ENCODE data around the gene THUMPD3. TPM values are rescaled to one million over a fixed set of nuclear protein-coding genes. Genes with fewer than 3 reads are reported as not detected.
A peak's percentile ranks its signal among the peaks of the same experiment; 100 is the strongest.

Gene THUMPD3
- total RNA-seq, 2 experiments from 2014 or later = 59.6 to 74.3 TPM

DNA sequence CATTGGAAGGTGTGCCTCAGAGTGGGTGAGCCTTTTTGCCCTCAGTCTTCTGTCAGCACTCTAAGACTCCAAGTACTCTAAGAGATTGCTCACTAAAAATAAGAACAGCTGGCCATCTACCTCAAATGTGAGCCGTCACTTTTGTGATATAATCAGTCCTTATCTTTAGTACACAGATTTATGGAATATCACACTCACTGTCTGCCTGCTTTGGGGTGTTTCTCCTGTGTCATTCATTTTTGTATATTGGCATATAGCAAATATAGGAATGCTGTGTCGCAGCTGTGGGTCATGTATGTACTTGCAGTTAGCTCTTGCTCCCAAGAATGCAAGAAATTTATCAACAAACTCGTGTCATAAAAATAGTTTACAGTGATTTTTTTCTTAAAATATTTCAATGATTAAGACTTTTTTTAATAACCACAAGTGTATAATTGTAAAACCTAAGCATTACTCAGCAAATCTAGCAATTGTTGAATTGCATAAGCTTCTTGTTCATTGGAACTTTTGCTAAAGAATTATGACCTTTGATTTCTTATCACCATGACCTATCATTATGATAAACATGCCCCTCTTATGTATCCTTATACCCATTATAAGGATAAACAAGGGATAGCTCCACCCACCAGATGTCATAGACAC is 53.4 kb downstream of the THUMPD3 start:
- DNase-seq (no peak), ATAC-seq (peak; percentile 63)
- Mint-ChIP-seq H3K4me1 (peaks cover 58% of the 10 kb centered on the region), H3K4me3 (no peak overlapping the region), H3K36me3 (ENCODE audit: low read depth) (peaks cover 22% of the 10 kb centered on the region), H3K27me3 (no peaks in the 10 kb centered on the region), H3K27ac (peak overlapping the region; percentile 44), H3K9me3 (ENCODE audit: low read depth) (no peaks in the 10 kb centered on the region)
- POLR2A ChIA-PET = interaction anchor here (0.8 to 1.6 kb wide), 4 partner anchors 15 to 20 kb away, joined by 3 to 5 read pairs (median 4); partner anchors contain the start of gene SETD5
- intact Hi-C loops (cut with DNase I, micrococcal nuclease) = no loop called here
- CTCF ChIA-PET = interaction anchor here (0.8 to 0.9 kb wide), 3 partner anchors 8 to 17 kb away, joined by 3 to 5 read pairs (median 4); no protein-coding TSS in a partner anchor

DNA sequence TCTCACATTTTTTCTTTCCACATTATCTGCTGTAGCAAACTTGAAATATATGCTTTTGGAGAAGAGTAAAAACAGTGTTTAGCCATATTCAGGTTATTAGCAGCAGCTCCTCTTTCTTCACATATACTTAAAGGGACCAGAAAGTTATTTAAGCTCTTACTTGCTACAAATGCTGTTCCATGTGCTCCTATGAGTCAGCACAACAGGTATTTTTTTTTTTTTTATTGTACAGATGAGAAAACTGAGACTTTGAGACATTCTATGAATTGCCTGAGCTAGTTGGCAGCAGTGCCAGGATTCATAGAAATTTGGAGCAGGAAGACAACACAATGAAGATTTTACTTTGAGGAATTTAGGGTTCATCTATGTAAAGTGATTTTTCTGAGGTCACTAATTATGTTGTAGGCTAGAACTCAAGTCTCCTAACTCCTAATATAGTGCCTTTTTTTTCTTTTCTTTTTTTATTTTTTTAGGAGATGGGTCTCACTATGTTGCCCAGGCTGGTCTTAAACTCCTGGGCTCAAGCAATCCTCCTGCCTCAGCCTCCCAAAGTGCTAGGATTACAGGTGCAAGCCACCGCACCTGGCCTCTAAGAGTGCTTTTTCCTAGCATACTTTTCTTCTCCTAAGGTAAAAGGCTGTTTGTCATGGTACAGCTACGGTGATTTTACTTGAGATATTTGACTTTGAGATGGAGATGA is 58.1 kb downstream of the THUMPD3 start:
- Mint-ChIP-seq H3K4me1 (peaks cover 55% of the 10 kb centered on the region), H3K36me3 (ENCODE audit: low read depth) (peaks cover 20% of the 10 kb centered on the region)

DNA sequence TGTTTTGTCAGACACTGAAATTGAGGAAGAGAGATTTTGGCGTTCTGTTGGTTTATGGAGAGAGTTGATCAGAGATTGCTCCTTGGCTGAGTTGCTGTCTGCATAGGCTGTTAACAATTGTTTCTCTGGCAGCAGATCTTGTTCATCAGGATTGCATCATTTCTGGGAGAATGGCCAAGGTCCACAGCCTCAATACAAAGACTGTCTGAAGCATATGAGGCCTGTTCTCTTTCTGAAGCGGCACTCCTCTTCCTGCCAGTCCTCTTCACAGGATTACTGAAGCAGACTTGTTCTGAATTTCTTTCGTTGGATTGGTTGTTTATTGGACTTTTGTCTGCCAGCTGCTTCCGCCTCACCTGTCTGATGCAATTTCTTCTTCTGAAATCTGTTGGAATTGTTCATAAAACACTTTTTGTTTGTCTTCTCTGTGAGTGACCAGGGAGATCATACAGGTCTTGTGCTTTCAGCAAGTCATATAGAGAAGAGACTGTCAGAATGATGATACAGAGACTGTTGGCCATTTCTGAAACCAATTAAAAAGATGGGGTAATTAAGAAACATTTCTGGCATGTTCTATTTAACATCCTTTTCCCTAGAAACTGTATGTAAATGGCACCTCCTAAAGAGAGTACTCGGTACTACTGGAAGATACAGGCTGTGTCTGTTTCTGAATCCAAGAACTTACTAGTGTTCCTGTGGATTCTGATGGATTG is 60.0 kb downstream of the THUMPD3 start:
- DNase-seq (peak; percentile 27), ATAC-seq (peak; percentile 79)
- Mint-ChIP-seq H3K4me1 (peaks cover 49% of the 10 kb centered on the region), H3K9me3 (ENCODE audit: low read depth) (no peaks in the 10 kb centered on the region), H3K27me3 (no peaks in the 10 kb centered on the region), H3K27ac (peak overlapping the region; percentile 97), H3K36me3 (ENCODE audit: low read depth) (peaks cover 28% of the 10 kb centered on the region), H3K4me3 (peak overlapping the region; percentile 42)
- ChIA-PET CTCF (interaction anchor here (0.8 to 1.6 kb wide), 3 partner anchors 27 to 44 kb away, joined by 3 to 8 read pairs (median 4); no protein-coding TSS in a partner anchor), POLR2A (interaction anchor here (1.2 kb wide), 1 partner anchor 23 kb away, joined by 4 read pairs; no protein-coding TSS in a partner anchor)
- intact Hi-C loops (cut with DNase I, micrococcal nuclease) = loop anchor here (1.0 to 5.0 kb wide), 6 partner anchors 26 to 70 kb away; partner anchors contain the start of genes THUMPD3 (in 2 of the 2) and SETD5 (in 1 of the 2)

More for the DNA sequence above, 58.1 kb downstream of the THUMPD3 start:
- POLR2A ChIA-PET = interaction anchor here (0.6 to 1.8 kb wide), 5 partner anchors 13 to 566 kb away, joined by 4 to 15 read pairs (median 8); partner anchors contain the start of genes EMC3 and SETD5
- no peaks in the 10 kb centered on the region for H3K9me3 Mint-ChIP-seq (ENCODE audit: low read depth)
- no peaks in the 10 kb centered on the region for H3K27me3 Mint-ChIP-seq
- intact Hi-C loops (cut with DNase I, micrococcal nuclease) = loop anchor here in 1 of 2 experiments (5.0 kb wide), 1 partner anchor 34 kb away; no protein-coding TSS in a partner anchor
- ATAC-seq = peak; percentile 34
- peak overlapping the region; percentile 87 for H3K27ac Mint-ChIP-seq
- no peak for DNase-seq
- CTCF ChIA-PET = interaction anchor here (0.9 to 1.6 kb wide), 6 partner anchors 12 to 68 kb away, joined by 3 to 6 read pairs (median 4); partner anchors contain the start of gene THUMPD3
- H3K4me3 Mint-ChIP-seq = no peak overlapping the region

DNA sequence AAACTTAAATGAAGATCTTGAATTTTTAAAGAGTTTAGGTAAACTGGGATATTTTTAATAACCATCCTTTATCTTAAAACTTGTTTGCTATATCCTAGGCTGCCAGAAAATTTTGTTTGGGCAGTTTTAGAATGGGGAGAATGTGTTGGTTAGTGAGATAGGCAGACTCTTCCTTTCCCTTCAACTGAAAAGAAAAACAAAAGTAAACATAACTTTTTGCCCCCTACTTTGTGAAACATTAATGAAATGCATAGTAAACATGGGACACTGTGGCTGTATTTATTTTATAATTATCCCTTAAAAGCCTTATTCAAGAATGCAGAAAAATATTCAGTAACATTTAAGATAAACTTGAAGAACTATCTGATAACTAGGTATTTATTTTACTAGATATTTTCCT is 65.6 kb downstream of the THUMPD3 start:
- intact Hi-C loops (cut with DNase I, micrococcal nuclease) = no loop called here
- peaks cover 53% of the 10 kb centered on the region for H3K36me3 Mint-ChIP-seq (ENCODE audit: low read depth)
- H3K9me3 Mint-ChIP-seq (ENCODE audit: low read depth) = no peaks in the 10 kb centered on the region
- no peak for ATAC-seq
- DNase-seq = no peak
- no peaks in the 10 kb centered on the region for H3K27me3 Mint-ChIP-seq
- ChIA-PET POLR2A (no interaction called here), CTCF (no interaction called here)
- H3K4me1 Mint-ChIP-seq = peaks cover 7% of the 10 kb centered on the region
- no peak overlapping the region for H3K4me3 Mint-ChIP-seq
- no peak overlapping the region for H3K27ac Mint-ChIP-seq

- H3K36me3 Mint-ChIP-seq (ENCODE audit: low read depth) = peaks cover 68% of the 10 kb centered on the region
These were observed 67.9 kb downstream of the THUMPD3 start for GRCh38 chr3:9430733-9431132.

DNA sequence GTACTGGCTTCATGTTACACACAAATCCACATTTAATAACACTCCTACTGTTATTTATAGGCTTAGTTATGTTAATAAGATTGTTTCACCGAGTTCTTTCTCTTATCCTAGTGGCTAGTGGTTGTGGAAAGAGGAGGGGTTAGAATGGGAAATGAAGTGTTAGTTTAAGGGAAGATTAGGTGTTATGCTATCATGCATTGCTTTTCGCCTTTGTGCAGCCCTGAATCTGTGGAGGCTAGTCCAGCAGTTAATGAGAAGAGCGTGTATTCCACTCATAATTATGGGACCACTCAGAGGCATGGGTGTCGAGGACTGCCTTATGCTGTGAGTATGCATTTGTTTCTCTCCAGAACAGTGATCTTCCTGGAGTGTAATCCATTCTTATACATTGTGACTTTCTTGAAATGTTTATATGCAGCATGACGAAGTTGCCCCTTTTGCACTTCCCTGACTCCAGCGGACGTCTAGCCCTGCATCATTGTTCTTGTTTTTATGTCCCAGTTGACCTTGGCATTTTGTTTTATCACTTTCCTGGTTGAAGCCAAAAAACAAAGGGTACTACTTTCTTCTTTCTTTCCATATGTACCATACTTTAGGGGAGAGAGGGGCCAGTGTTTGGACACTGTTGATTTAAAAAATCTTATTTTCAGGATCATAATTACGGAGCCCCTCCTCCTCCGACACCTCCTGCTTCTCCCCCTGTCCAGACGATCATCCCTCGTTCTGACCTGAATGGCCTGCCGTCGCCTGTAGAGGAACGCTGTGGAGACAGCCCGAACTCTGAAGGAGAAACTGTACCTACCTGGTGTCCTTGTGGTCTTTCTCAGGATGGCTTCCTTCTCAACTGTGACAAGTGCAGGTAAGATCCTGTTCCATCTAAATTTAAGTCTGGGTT is 71.0 kb downstream of the THUMPD3 start:
- no peaks in the 10 kb centered on the region for H3K9me3 Mint-ChIP-seq (ENCODE audit: low read depth)
- ChIA-PET CTCF (interaction anchor here (0.8 kb wide), 1 partner anchor 13 kb away, joined by 4 read pairs; no protein-coding TSS in a partner anchor), POLR2A (no interaction called here)
- ATAC-seq (no peak), DNase-seq (no peak)
- H3K4me1 Mint-ChIP-seq = no peaks in the 10 kb centered on the region
- peaks cover 60% of the 10 kb centered on the region for H3K36me3 Mint-ChIP-seq (ENCODE audit: low read depth)
- H3K4me3 Mint-ChIP-seq = no peak overlapping the region
- H3K27ac Mint-ChIP-seq = no peak overlapping the region
- no peaks in the 10 kb centered on the region for H3K27me3 Mint-ChIP-seq
- intact Hi-C loops (cut with DNase I, micrococcal nuclease) = no loop called here

More at GRCh38 chr3:9430733-9431132, 67.9 kb downstream of the THUMPD3 start:
- intact Hi-C loops (cut with DNase I, micrococcal nuclease) = no loop called here
- H3K27ac Mint-ChIP-seq = no peak overlapping the region
- no peaks in the 10 kb centered on the region for H3K9me3 Mint-ChIP-seq (ENCODE audit: low read depth)
- DNase-seq (no peak), ATAC-seq (no peak)
- ChIA-PET POLR2A (no interaction called here), CTCF (interaction anchor here (0.6 to 1.0 kb wide), 2 partner anchors 73 to 955 kb away, joined by 3 read pairs; no protein-coding TSS in a partner anchor)
- H3K27me3 Mint-ChIP-seq = no peaks in the 10 kb centered on the region
- H3K4me1 Mint-ChIP-seq = no peaks in the 10 kb centered on the region
- H3K4me3 Mint-ChIP-seq = no peak overlapping the region

DNA sequence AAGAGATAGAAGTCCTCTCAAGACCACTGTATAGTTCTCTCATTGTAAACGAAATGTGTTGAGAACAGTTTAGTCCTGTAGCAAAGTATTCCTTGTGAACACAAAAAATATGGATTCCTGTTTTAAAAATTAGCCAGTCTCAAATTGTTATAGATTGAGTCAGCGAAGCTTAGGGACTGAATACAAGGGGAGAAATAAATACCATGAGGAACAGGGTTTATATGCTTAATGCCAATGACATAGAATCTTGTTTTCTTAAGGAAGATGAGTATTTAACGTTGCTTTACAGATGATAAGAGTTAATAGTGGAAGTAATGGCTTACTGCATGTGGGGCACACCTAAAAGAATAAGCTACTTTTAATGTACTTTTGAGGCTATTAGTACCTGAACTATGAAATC is 72.5 kb downstream of the THUMPD3 start:
- Mint-ChIP-seq H3K4me1 (no peaks in the 10 kb centered on the region), H3K9me3 (ENCODE audit: low read depth) (no peaks in the 10 kb centered on the region), H3K36me3 (ENCODE audit: low read depth) (peaks cover 52% of the 10 kb centered on the region), H3K27me3 (no peaks in the 10 kb centered on the region), H3K27ac (no peak overlapping the region), H3K4me3 (no peak overlapping the region)
- ChIA-PET CTCF (no interaction called here), POLR2A (interaction anchor here (0.7 kb wide), 1 partner anchor 162 kb away, joined by 5 read pairs; no protein-coding TSS in a partner anchor)
- DNase-seq (no peak), ATAC-seq (no peak)
- intact Hi-C loops (cut with DNase I, micrococcal nuclease) = no loop called here

Other genes starting within 250 kb of the THUMPD3 start
- 1 to 10 TPM; 1.2 to 1.5 TPM for gene SRGAP3, start 113.4 kb upstream of the THUMPD3 start, total RNA-seq
- gene SETD5, start 34.6 kb downstream of the THUMPD3 start, total RNA-seq = 100 to 1,000 TPM; 115 to 148 TPM
- gene LHFPL4, start 190.8 kb downstream of the THUMPD3 start, total RNA-seq = not detected